GM23338 (cell line): ENCODE results near the gene C6orf89. TPM values are rescaled to one million over a fixed set of nuclear protein-coding genes. Genes with fewer than 3 reads are reported as not detected.

ENCODE experiments used
- ATAC-seq: fragments of 200-7000 bp; cut with Tn5 transposase; 3 replicates; pipeline ENCODE4 v1.9.1; 2020
- DNase-seq: peaks from one replicate; pipeline ENCODE4 v3.0.0-alpha.2; 2015; ENCODE audit warnings: low spot score
- H2AFZ ChIP-seq: fragments of 200-600 bp; sonication (generic); 2 replicates; pipeline ENCODE4 v1.8.0; 2016; ENCODE audit warnings: antibody characterized with exemption, mild to moderate bottlenecking, moderate library complexity
- H3F3A ChIP-seq: fragments of 200-600 bp; sonication (generic); replicated peaks from 2 replicates; pipeline ENCODE4 v1.8.0; 2017; ENCODE audit warnings: antibody characterized with exemption, mixed run types, low read depth
- H3K27ac ChIP-seq: fragments of 200-600 bp; sonication (generic); 2 replicates; pipeline ENCODE4 v1.6.1; 2016; ENCODE audit warnings: low read depth
- H3K27me3 ChIP-seq: fragments of 200-600 bp; sonication (generic); 2 replicates; pipeline ENCODE4 v1.8.0; 2016; ENCODE audit warnings: mild to moderate bottlenecking, mixed run types, moderate library complexity; ENCODE audit not compliant: insufficient read depth
- H3K36me3 ChIP-seq: fragments of 200-600 bp; sonication (generic); 2 replicates; pipeline ENCODE4 v1.8.0; 2016; ENCODE audit warnings: mild to moderate bottlenecking; ENCODE audit not compliant: insufficient read depth
- H3K4me1 ChIP-seq: fragments of 200-600 bp; sonication (generic); 2 replicates; pipeline ENCODE4 v1.8.0; 2016; ENCODE audit warnings: mild to moderate bottlenecking, moderate library complexity; ENCODE audit not compliant: insufficient read depth
- H3K4me2 ChIP-seq: fragments of 200-600 bp; sonication (generic); 2 replicates; pipeline ENCODE4 v1.7.1; 2017; ENCODE audit warnings: mixed run types
- H3K4me3 ChIP-seq: fragments of 200-600 bp; sonication (generic); 2 replicates; pipeline ENCODE4 v1.6.1; 2016; ENCODE audit warnings: mixed run types
- H3K79me2 ChIP-seq: fragments of 200-600 bp; sonication (generic); replicated peaks from 2 replicates; pipeline ENCODE4 v1.8.0; 2017; ENCODE audit warnings: mild to moderate bottlenecking; ENCODE audit not compliant: insufficient read depth
- H3K9me2 ChIP-seq: fragments of 200-600 bp; sonication (generic); 2 replicates; pipeline ENCODE4 v1.8.0; 2017; ENCODE audit not compliant: insufficient read depth
- H4K20me1 ChIP-seq: fragments of 200-600 bp; sonication (generic); replicated peaks from 2 replicates; pipeline ENCODE4 v1.8.0; 2017; ENCODE audit warnings: mild to moderate bottlenecking; ENCODE audit not compliant: insufficient read depth
- H3K27ac Mint-ChIP-seq: 2 replicates; pipeline ENCODE4 v1.8.0; 2020; ENCODE audit warnings: inconsistent platforms, mild to moderate bottlenecking, moderate library complexity, mixed read lengths
- H3K27me3 Mint-ChIP-seq: 3 replicates; pipeline ENCODE4 v1.8.0; 2022; ENCODE audit warnings: low read depth, mild to moderate bottlenecking, moderate library complexity, mixed read lengths, inconsistent platforms; ENCODE audit not compliant: insufficient read depth, poor library complexity
- H3K36me3 Mint-ChIP-seq: 3 replicates; pipeline ENCODE4 v1.8.0; 2021; ENCODE audit warnings: low read depth, mild to moderate bottlenecking, inconsistent platforms, moderate library complexity, mixed read lengths
- H3K4me1 Mint-ChIP-seq: 3 replicates; pipeline ENCODE4 v1.8.0; 2020; ENCODE audit warnings: mild to moderate bottlenecking, inconsistent platforms, mixed read lengths
- H3K4me3 Mint-ChIP-seq: 3 replicates; pipeline ENCODE4 v1.8.0; 2021; ENCODE audit warnings: moderate library complexity, mild to moderate bottlenecking, inconsistent platforms, mixed read lengths
- H3K9me3 Mint-ChIP-seq: 3 replicates; pipeline ENCODE4 v1.8.0; 2020; ENCODE audit warnings: moderate library complexity, mild to moderate bottlenecking, inconsistent platforms, mixed read lengths
- CREB1 ChIP-seq: fragments of 250-450 bp; sonication (Bioruptor Pico); IDR thresholded peaks from 2 replicates; pipeline ENCODE4 v1.5.0; 2020; ENCODE audit warnings: low read depth, mild to moderate bottlenecking, moderate library complexity
- EZH2phosphoT487 ChIP-seq: fragments of 200-600 bp; sonication (generic); IDR thresholded peaks from one replicate; pipeline ENCODE4 v1.8.1; 2018; ENCODE audit warnings: antibody characterized with exemption; ENCODE audit not compliant: unreplicated experiment
- JUNB ChIP-seq: IDR thresholded peaks from one replicate; pipeline ENCODE4 v1.6.1; 2016; ENCODE audit warnings: antibody characterized with exemption; ENCODE audit not compliant: unreplicated experiment
- NANOG ChIP-seq: IDR thresholded peaks from 2 replicates; pipeline ENCODE4 v1.6.1; 2016; ENCODE audit warnings: antibody characterized with exemption, borderline replicate concordance
- POLR2AphosphoS5 ChIP-seq: IDR thresholded peaks from 2 replicates; pipeline ENCODE4 v1.6.1; 2016; ENCODE audit warnings: antibody characterized with exemption, low read depth
- ZNF114 ChIP-seq: fragments of 250-450 bp; sonication (Bioruptor Pico); IDR thresholded peaks from 2 replicates; pipeline ENCODE4 v1.5.0; 2020; ENCODE audit warnings: mild to moderate bottlenecking, moderate library complexity
- ZNF331 ChIP-seq: fragments of 250-450 bp; sonication (Bioruptor Pico); IDR thresholded peaks from 2 replicates; pipeline ENCODE4 v1.5.0; 2020; ENCODE audit warnings: low read depth, mild to moderate bottlenecking, moderate library complexity
- polyA plus RNA-seq: library from polyadenylated mRNA; unstranded; fragments of >200 nt; fragmentation: Nextera tagmentation; extraction: Ambion mirVana; gene quantifications from 2 replicates; pipeline ENCODE4 v1.2.1, GENCODE V29; 2016
- total RNA-seq: library from RNA; depleted of rRNA; stranded (reverse); fragments of >200 nt; shearing (Covaris generic); gene quantifications from 2 replicates; pipeline ENCODE4 v1.2.3, GENCODE V29; 2014
- TF ChIP-seq, protein P1 (sequence below): IDR thresholded peaks from 2 replicates; pipeline ENCODE4 v1.6.1; 2016; ENCODE audit warnings: antibody characterized with exemption
- TF ChIP-seq, protein P2 (sequence below), 2 experiments: fragments of 200-600 bp in 1 of 2; sonication (generic) in 1 of 2; conservative IDR thresholded peaks; 2 replicates each; pipeline versions ENCODE4 v1.5.1 to v1.6.1; 2016 to 2017; ENCODE audit warnings: antibody characterized with exemption in 2 of 2, low read depth in 2 of 2, mild to moderate bottlenecking in 2 of 2, moderate library complexity in 1 of 2
- TF ChIP-seq, protein P3 (sequence below): IDR thresholded peaks from one replicate; pipeline ENCODE4 v1.6.1; 2018; ENCODE audit warnings: antibody characterized with exemption; ENCODE audit not compliant: unreplicated experiment

C6orf89 gene
- total and polyA plus RNA-seq, 2 experiments from 2014 or later: 3.7 to 7.9 TPM

DNA sequence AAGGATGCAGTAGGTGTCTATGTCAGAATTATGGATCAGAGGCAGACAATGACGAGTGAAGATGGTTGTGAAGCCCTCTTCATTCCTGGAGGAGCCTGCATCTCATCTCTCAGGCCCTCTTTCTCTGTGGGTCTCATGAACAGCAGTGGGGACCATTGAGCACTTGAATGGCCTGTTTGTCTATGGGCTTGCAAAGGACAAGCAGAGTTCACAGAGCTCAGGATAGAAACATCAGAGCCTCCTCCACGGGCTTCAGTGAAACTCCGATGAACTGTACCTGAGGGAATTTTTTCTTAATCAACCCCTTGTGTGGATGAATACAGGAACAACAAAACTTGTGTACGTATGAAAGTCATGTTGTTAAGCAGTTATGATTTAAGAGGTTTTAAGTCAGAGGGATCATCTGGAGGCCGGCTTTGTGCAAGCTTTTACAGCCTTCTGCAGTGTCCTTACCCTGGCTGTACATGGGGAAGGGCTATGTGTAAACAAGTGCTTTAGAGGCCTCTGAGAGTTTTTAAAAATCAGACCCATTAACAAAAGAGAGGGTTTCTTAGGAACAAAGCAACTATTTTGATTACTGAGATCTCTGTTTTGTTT is 39.1 kb downstream of the C6orf89 start (continued):
- TF ChIP-seq, protein P1, sequence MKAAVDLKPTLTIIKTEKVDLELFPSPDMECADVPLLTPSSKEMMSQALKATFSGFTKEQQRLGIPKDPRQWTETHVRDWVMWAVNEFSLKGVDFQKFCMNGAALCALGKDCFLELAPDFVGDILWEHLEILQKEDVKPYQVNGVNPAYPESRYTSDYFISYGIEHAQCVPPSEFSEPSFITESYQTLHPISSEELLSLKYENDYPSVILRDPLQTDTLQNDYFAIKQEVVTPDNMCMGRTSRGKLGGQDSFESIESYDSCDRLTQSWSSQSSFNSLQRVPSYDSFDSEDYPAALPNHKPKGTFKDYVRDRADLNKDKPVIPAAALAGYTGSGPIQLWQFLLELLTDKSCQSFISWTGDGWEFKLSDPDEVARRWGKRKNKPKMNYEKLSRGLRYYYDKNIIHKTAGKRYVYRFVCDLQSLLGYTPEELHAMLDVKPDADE: no peak
- TF ChIP-seq ZNF331 (CRISPR knock-in tag): no peak
- TF ChIP-seq, protein P2, sequence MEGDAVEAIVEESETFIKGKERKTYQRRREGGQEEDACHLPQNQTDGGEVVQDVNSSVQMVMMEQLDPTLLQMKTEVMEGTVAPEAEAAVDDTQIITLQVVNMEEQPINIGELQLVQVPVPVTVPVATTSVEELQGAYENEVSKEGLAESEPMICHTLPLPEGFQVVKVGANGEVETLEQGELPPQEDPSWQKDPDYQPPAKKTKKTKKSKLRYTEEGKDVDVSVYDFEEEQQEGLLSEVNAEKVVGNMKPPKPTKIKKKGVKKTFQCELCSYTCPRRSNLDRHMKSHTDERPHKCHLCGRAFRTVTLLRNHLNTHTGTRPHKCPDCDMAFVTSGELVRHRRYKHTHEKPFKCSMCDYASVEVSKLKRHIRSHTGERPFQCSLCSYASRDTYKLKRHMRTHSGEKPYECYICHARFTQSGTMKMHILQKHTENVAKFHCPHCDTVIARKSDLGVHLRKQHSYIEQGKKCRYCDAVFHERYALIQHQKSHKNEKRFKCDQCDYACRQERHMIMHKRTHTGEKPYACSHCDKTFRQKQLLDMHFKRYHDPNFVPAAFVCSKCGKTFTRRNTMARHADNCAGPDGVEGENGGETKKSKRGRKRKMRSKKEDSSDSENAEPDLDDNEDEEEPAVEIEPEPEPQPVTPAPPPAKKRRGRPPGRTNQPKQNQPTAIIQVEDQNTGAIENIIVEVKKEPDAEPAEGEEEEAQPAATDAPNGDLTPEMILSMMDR (conservative IDR thresholded peaks at IDR 0.05; ENCODE audit: low read depth in 2 of 2): no peak
- no peak for TF ChIP-seq ZNF114 (CRISPR knock-in tag)
- TF ChIP-seq NANOG: no peak
- no peak for TF ChIP-seq POLR2AphosphoS5
- no peak for TF ChIP-seq CREB1
- TF ChIP-seq JUNB: no peak
- TF ChIP-seq, protein P3, sequence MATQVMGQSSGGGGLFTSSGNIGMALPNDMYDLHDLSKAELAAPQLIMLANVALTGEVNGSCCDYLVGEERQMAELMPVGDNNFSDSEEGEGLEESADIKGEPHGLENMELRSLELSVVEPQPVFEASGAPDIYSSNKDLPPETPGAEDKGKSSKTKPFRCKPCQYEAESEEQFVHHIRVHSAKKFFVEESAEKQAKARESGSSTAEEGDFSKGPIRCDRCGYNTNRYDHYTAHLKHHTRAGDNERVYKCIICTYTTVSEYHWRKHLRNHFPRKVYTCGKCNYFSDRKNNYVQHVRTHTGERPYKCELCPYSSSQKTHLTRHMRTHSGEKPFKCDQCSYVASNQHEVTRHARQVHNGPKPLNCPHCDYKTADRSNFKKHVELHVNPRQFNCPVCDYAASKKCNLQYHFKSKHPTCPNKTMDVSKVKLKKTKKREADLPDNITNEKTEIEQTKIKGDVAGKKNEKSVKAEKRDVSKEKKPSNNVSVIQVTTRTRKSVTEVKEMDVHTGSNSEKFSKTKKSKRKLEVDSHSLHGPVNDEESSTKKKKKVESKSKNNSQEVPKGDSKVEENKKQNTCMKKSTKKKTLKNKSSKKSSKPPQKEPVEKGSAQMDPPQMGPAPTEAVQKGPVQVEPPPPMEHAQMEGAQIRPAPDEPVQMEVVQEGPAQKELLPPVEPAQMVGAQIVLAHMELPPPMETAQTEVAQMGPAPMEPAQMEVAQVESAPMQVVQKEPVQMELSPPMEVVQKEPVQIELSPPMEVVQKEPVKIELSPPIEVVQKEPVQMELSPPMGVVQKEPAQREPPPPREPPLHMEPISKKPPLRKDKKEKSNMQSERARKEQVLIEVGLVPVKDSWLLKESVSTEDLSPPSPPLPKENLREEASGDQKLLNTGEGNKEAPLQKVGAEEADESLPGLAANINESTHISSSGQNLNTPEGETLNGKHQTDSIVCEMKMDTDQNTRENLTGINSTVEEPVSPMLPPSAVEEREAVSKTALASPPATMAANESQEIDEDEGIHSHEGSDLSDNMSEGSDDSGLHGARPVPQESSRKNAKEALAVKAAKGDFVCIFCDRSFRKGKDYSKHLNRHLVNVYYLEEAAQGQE: no peak
- no peak for TF ChIP-seq EZH2phosphoT487

DNA sequence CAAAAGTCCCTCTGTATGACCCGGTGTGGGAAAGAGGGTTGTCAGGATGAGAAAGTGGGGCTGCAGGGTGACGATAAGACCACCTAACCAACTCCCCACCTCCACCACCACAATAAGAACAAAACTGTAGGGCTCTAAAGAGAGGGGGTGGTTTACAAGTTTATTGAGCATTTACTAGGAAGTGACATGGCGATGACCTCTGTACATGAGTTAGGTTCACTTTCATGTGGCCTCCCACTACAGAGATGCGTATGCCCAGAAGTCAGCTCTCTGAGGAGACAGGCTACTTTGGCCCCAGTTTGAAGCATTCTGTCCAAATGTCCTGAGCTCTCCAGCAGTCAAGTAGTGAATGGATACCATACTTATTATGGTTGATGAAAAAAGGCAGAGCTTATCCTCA is 40.1 kb downstream of the C6orf89 start:
- Histone ChIP-seq H3K9me2 (no peaks in the 10 kb centered on the region), H3K27me3 (no peaks in the 10 kb centered on the region), H3F3A (no peaks in the 10 kb centered on the region), H3K79me2 (no peaks in the 10 kb centered on the region), H3K27ac (no peak overlapping the region), H3K36me3 (no peaks in the 10 kb centered on the region), H3K4me1 (peaks cover 4% of the 10 kb centered on the region; the same call in 1 of the 2 replicates), H3K4me2 (no peak overlapping the region), H3K4me3 (no peak overlapping the region), H4K20me1 (no peaks in the 10 kb centered on the region), H2AFZ (no peak overlapping the region)
- Mint-ChIP-seq H3K4me3 (no peak overlapping the region), H3K27ac (no peak overlapping the region), H3K36me3 (no peaks in the 10 kb centered on the region), H3K27me3 (peaks cover 2% of the 10 kb centered on the region), H3K9me3 (no peaks in the 10 kb centered on the region), H3K4me1 (peaks cover 7% of the 10 kb centered on the region)
- no peak for ATAC-seq
- no peak for TF ChIP-seq POLR2AphosphoS5
- TF ChIP-seq JUNB: no peak
- no peak for TF ChIP-seq NANOG
- DNase-seq: no peak
